HG03108 (cell line): Measurements from ENCODE around the gene SLC7A14.

Experiments used
- ATAC-seq: cut with Tn5 transposase; IDR thresholded peaks from one replicate; pipeline ENCODE4 v1.9.1; 2021; ENCODE audit warnings: moderate library complexity; ENCODE audit not compliant: unreplicated experiment

The SLC7A14 gene

DNA sequence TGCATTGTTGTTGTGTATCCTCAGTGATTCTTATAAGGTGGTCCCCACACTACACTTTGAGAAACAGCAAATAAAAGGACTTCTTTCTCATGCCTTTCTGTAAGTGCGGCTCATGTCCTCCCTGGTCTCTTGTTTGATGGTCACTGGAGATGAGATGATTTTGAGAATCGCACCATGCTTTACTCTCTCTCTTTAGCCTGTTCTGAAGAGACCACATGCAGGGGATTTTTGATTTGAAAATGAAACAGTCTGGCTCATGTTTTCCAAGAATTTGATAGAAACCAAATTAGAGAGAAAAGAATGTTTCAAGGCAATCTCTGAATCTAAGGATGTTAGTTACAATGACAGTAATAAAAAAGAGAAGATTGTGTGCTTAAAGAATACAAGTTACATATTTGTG, 149.2 kb downstream of the SLC7A14 start:
- ATAC-seq, result no peak

DNA sequence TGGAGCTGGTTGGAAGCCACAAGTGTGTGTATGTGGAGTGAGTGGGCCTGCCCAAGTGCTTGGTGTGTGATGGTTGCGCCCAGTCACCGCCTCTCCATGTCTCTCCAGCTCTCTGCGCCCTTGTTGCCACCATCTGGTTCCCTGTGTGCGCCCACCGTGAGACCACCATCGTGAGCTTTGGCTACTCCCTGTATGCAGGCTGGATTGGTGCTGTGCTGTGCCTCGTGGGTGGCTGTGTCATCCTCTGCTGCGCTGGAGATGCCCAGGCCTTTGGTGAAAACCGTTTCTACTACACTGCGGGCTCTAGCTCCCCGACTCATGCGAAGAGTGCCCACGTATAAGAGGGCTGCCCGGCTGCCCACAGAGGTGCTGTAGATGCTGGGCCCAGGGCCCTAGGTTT, 153.5 kb downstream of the SLC7A14 start:
- ATAC-seq, result no peak

DNA sequence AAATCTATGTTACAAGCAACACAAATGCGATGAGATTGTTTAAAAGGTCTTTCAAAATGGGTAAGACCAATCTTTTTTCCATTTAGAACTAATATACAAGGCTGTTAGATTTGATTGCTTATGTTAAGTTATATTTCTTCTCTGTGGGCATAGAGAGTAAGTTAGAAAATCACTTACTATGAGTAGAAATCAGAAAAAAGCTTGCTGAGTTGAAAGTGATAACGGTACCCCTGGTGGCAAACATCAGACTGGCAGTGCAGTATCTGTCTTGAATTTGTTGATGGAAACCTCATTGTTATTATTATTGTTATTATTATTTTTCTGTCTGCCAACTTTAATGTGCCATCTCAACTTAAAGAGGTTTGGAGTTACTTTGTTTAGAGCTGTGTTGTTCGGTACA, 154.8 kb downstream of the SLC7A14 start:
- no peak for ATAC-seq

DNA sequence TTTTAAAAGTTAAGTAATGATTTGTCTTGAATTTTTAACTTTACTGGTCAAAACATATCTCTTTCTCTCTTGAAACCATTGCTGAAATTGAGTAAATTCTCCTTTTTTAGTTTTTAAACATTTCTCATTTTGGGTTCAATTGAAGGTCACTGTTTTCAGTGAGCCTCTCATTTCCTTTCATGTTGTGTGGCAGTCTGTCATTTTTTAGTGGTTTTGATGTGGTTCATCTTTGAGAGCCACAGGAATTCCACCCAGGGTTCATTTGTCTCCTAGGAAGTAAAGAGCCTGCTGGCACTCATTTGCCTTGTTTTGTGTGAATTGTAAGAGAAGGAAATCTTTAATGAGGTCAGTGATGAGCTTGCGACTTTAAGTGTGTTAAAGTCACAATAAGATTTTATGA, 156.8 kb downstream of the SLC7A14 start:
- ATAC-seq, result no peak

DNA sequence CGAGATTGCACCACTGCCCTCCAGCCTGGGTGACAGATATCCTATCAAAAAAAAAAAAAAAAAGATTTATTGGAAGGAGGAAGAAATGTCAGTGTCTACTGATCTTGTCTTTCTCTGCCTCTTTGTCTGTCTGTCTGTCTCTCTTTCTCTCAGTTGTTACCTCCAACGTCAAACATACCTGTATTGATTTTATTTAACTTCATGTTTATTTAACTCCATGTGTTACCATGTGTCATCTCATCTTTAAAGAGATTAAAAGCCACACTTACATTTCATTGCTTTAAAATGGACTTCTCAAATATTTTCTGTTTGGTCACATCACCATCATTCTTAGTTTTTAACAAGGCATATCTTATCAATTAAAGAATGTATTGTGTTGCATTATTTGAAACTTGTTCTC, 157.8 kb downstream of the SLC7A14 start:
- ATAC-seq, result no peak

DNA sequence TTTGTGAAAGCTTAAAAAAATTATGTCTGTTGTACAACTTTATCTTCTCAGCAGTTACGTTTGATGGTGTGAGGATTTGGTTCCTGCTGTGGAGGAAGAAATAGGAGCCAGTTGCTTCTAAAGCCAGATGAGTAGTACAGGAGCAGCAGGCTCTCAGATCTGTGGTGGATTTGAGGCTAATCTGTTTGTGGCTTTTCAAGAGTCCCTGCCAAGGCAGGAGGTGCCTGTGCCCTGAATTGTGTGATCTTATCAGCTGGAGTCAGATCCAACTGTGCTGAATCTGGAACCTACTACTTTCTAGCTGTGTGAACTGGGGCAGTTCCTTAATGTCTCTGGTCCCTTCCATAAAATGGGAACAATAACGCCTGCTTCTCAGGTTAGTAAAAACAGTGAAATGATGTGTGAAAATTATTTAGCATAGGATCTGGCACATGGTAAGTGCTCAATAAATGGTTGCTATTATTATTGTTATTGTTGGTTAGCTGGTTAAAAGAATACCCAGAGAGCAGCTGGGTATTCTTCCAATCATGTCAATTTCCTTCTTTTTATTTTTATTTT, 159.6 kb downstream of the SLC7A14 start:
- ATAC-seq, result no peak

DNA sequence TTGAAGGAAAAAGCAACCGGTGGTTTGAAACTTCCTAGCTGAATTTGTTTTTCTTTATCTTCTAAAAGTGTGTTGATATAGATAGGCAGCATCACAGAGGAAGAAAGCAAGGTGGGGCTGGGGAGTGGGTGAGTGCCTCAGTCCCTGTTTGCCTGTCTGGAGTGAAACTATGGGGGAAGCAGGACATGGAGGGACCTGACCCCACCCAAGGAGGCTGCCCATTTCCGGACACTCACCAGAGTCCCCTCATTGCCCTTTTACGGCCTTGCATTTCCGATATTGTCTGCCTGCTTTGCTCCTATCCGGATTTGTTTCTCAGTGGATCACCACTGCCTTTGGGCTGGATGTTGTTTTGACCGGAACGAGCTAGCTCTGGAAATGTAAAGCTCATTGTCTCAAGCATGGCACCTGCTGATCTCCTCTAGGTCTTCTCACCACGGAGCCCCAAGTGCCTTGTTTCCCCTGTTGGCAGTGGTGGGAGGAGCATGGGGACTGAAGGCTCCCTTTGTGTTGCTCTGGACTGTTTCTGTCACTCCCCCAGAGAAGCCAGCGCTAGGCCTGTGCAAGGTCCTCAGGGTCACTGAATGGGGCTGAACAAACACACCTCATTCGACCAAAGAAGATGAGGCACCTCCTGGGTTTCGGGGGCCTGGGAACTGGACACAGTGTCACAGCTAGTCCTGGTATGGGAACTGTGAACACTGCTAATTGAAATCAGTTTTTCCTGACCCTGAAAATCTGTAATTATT, 160.2 kb downstream of the SLC7A14 start:
- ATAC-seq, result no peak

DNA sequence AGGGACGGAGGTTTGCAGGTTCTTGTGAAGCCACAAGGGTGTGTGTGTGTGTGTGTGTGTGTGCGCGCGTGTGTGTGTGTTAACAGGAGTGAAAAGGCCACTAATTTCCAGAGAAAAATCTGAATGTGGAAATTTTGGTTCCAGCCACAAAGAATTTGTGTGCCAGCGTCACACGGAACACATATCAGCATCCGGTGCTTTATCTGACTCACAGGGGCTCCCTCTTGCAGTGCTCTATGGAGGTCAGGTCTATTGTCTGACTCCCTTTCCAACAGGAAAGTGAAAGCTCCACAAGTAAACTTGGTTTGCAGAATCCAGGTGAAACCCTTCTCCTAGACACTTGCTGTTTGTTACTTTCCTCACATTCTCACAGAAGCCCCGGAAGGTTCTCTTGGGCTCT, 161.0 kb downstream of the SLC7A14 start:
- no peak for ATAC-seq

DNA sequence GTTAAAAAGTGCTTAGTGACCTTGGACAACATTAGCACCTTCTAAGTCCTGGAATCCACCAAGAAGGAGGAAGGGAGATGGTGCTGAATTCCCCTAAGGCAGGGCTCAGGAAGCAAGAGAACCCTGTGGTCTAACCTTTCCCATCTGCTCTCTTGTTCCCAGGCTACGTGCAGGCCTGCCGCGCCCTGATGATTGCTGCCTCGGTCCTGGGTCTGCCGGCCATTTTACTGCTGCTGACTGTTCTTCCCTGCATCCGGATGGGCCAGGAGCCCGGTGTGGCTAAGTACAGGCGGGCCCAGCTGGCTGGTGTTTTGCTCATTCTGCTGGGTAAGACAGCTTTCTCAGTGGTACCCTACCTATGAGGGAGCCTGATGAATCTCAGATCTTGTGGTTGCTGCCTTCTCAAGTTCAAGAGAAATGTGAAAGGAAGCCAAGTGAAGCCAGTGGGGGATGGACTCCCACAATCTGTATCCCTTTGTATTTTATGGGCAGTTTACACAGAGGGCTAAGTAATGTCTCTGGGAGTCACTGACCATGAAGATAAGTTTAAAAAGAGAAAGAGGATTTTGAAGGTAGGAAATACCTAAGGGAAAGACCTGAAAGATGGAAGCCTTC, 162.8 kb downstream of the SLC7A14 start:
- ATAC-seq, result no peak

DNA sequence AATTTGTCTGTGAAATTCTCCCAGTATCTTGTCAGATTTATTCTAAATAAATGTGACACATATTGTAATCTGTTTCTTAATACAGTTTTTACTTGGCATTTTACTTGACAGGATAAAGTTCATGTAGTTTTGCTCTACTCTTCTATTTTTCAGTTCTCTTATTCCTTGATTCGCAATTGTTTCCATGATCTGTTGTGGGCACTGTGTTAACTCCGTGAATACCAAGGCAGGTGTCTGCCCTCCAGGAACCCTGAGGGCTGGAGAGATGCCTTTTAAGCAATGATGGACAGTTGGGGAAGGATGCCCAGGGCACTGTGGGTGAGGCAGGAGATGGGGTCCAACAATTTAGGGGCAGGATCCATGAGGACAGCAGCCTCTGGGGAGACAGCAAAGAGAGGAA, 164.1 kb downstream of the SLC7A14 start:
- no peak for ATAC-seq

DNA sequence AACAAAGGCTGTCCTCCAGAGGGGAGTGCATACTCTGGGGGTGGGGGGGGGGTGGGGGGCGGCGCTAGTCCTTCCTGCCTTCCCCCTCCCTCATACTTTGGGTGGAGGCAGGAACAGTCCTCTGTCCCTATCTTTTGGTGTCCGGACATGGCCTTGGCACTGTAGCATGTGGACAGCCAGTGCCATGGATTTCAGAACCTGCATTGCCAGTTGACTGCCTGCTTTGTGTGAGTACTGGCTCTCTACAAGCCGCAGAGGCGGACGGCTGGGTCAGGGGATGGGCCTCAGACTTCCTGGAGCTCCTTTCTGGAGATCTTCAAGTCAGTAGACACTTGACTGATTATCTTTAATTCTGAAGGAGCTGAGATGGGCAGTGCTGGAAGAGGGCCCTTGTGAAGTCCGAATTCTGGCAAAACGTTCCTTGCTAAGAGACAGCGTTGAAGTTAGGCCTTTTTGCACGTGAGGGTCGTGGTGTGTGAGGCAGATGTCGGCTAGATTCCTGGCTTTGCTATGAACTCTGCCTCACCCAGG, 164.7 kb downstream of the SLC7A14 start:
- no peak for ATAC-seq

DNA sequence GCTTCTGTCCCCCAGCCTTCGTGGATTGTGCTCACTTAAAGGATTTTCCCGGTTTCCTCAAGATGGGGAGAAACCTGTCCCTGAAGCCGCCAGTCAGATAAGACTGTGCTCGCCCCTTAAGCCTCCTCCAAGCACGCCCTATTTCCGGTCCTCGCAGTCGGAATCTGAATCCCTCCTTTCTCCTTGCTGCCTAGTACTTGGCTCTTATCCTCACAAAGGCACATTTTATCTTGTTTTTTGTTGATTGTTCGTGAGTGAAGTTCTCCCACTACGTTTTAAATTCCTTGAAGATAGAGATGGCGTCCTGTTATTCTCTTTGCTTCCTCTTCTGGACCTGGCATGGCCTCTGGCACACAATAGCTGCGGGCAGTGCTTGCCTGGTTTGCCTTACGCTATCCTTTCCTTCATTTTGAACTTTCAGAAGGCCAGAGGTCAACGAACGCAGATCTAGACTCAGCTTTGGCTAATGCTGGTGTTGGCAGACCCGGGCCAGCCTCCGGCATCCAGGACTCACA, 165.5 kb downstream of the SLC7A14 start:
- no peak for ATAC-seq

DNA sequence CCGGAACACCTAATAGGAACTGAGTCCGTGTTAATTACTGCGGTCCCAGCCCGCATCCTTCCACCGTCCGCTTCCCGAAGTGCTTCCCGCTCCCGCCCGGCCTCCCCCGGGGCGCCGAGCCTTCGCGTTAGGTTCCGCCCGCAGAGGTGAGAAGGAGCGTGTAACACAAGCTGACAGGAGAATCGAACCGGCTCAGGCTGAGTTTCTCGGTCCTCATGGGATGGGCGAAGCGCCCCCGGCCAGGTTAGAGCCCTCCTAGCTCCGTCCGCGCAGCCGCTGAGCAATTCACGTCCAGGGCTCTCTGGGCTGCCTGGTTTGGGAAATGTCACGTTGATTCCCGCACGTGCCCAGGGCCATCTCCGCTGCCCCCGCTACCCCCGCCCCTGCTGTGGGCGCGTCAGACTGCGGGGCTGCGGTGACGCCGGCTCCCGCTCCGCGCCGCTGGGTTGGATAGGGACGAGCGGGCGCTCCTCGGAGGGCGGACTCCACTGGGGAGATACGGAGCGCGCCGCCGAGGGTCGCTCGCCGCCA, 166.3 kb downstream of the SLC7A14 start:
- no peak for ATAC-seq

DNA sequence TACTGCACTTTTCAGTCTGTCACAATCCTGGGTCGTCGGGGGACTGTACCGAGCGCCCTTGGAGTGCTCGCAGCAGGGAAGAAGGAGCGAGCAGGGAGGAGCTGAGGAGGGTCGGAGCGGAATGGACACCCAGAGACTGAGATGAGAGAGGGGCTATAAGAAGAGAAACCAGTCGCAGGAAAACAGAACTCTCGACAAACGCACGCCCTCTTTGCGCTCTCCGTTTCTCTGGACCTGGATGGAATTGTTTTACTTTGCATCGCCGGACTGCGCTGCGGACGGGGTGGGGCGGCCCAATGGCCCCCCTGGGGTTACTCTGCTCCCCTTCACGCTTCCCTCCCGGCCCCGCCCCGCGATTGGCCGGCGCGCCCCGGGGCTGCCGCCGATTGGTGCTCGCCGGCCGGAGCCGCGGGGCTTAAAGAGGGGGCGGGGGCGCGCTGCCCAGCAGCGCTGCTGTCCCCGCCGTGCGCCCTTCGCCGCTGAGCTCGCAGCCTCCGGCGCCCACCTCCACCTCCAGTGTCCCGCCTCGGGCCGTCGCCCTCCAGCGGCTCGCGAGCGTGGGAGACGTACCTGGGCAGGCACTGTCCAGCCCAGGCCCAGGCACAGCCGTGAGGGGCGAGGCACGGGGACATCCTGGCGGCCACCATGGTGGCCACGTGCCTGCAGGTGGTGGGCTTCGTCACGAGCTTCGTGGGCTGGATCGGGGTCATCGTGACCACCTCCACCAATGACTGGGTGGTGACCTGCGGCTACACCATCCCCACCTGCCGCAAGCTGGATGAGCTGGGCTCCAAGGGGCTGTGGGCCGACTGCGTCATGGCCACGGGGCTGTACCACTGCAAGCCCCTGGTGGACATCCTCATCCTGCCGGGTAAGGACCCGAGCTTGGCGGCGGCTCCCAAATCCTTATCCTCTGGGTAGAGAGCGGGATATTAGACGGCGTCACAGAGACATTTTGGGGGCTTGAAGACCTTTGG, 167.2 kb downstream of the SLC7A14 start, which contains the start of gene CLDN11:
TSS of gene CLDN11 (plus strand) at position 447 of the 977 bp plus-strand sequence. CDS start at position 646, 199 bp downstream.
- ATAC-seq, result no peak

DNA sequence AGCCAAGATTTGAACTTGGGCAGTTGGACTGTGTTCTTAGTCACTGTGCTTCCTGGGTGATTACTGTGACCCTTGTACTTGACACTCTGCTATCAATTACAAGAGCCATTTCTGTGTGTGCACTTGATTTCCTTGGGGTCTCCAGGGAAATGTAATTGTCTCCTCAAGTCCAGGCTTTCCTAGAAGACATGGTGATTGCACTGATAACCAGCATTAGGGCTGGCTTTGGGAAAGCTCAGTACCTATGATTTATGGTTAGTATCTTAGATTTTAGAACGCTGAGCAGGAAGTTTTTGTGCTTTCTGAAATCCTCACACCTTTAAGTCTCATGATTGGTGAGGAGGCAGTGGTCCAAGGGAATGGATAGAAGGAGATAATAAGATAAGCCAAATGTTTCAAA, 168.8 kb downstream of the SLC7A14 start:
- ATAC-seq, result no peak

DNA sequence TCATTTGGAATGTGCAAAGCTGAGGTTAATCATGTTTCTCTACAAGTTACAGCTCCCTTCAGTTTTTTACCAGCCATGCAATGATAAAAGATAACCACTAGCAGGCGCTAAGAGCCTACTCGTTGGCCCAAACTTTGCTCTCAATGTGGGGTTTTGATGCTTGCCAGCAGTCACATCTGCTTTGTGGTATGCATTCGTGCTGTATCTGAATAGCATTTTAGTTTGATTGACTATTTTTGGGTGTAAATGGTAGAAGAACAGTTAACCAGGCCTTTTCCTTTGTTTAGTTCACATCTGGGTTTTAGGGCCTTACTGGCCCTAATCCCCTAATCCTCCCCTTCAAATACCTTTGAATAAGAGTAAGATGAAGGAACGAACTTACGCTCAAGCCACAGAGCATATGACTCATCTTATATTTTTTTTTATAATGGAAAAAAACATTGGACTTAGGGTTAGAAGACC, 171.6 kb downstream of the SLC7A14 start:
- ATAC-seq, result no peak

DNA sequence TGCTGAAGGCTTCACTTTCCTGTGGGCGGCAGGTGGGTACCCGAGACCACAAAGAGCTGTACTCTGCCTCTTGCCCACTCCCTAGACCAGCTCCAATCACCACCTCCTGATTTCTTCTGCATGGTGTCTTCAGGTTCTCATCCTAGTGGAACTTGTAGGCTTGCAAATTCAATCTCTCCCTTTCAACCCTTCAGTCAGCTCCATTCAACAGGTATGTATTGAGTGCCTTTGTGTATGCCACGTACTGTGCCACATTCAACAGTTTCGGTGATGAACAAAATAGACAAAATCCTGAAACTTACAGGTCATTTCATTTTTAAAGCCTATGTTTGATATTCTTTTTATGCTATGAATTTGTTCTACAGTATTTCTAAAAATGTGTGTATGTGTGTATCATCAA, 172.6 kb downstream of the SLC7A14 start:
- ATAC-seq, result no peak

DNA sequence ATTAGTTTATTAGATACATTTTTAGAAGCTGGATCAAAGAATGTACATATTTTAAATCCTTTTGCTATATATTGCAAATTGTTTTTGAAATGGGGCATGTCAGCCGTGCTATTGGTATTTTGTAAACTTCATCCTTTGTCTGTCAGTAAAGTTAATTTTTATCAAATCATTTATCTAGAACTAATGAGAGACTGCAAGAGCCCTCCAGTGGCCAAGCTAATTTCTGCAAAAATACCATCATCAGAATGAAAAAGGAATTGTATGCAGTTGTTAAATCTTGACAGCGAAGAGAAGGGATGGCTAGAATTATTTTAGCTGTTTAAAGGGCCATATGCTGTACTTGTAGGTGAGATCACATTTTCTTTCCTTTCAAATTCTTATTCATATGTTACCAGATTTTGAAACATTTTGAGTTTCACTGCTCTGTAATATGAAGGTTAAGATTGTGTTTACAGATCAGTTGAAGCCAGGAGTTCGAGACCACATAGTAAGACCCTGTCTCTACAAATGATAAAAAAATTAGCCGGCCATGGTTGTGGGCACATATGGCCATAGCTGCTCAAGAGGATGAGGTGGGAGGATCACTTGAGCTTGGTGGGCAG, 175.3 kb downstream of the SLC7A14 start:
- ATAC-seq, result no peak
